ENCODE results near the gene ARHGAP23. TPM values are rescaled to one million over a fixed set of nuclear protein-coding genes. Genes with fewer than 3 reads are reported as not detected.

ARHGAP23 gene
- polyA plus RNA-seq, 1 donor, result 23.6 TPM

DNA sequence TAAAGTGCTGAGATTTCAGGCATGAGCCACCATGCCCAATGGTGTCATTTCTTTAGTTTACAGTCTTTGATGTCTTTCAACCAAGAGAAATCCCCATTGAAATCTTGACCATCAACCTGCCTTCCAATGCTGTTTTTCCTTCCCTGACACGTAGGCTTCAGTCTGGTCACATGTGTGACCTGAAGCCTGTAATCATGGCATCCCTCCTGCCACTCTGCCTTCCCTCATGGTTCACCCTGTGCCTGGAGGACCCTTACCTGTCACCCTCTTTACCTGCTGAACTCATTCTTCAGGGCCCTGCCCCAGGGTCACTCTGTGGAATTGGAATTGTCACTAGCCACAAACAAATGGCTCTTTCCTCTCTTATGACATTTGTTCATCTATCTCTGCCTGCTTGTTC is 18.1 kb upstream of the ARHGAP23 start:
- Histone ChIP-seq H3K4me1 (ENCODE audit: control insufficient read depth, insufficient read depth, low read length) (peaks cover 7% of the 10 kb centered on the region), H3K27ac (ENCODE audit: low read length) (no peak overlapping the region), H3K36me3 (ENCODE audit: control insufficient read depth, insufficient read depth, low read length) (no peaks in the 10 kb centered on the region), H3K9me3 (ENCODE audit: control insufficient read depth, low read depth, low read length) (no peaks in the 10 kb centered on the region), H3K27me3 (ENCODE audit: control insufficient read depth, insufficient read depth, low read length) (no peaks in the 10 kb centered on the region), H3K4me3 (ENCODE audit: low read length) (no peak overlapping the region)
- no CpG with 5 or more reads among the region's 1 CpG for WGBS (ENCODE audit: insufficient coverage, low lambda C conversion rate)
- DNase-seq, result no peak

DNA sequence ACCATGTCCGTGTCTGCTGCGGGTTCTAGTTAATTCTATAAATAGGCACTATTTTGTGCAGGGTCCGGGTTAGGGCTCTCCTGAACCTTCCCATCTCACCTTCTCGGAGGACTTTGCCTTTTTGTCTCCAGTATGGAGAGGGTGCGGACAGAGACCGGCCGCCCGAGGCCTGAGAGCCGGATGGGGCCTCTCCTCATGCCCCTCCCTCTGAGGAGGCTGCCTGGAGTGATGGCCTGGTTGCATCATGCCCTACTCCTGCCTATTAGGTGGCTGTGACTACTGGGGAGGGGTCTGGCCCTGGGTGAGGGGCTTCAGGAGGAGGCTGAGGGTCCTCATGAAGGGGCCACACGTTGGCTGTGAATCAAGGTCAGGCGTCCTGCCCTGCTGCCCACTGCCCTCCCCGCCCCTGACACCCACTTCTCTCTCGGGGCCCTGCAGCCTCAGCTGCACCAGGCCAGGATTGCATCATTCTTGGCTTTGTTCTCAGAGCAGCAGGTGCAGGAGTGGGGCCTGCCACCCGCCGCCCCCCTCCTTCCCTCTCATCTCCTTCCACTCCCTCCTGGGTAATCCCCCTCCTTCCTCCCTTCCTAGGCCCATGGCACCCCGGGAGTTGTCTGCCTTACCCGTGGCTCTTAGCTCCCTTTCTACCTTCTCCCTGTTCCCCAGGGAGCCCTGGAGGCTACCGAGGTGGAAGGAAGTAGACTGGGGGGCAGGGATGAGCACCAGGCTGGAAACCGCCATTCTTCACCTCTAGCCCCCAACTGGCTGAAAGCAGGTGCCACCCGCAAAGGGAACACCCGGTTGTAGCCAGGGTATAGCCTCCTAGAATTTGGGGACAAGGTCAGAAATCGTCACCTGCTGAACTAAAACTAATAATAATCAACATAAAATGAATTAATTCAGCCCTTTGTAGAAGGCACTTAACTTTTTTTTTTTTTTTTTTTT is 12.7 kb upstream of the ARHGAP23 start:
- peak; percentile 67 to 90 for DNase-seq
- no CpG with 5 or more reads among the region's 22 CpGs for WGBS (ENCODE audit: insufficient coverage, low lambda C conversion rate)
- Histone ChIP-seq H3K9me3 (ENCODE audit: control insufficient read depth, low read depth, low read length) (no peaks in the 10 kb centered on the region), H3K27me3 (ENCODE audit: control insufficient read depth, insufficient read depth, low read length) (peaks cover 24% of the 10 kb centered on the region), H3K36me3 (ENCODE audit: control insufficient read depth, insufficient read depth, low read length) (no peaks in the 10 kb centered on the region), H3K4me1 (ENCODE audit: control insufficient read depth, insufficient read depth, low read length) (peaks cover 28% of the 10 kb centered on the region), H3K4me3 (ENCODE audit: low read length) (peak overlapping the region; percentile 52), H3K27ac (ENCODE audit: low read length) (peak overlapping the region; percentile 89)

DNA sequence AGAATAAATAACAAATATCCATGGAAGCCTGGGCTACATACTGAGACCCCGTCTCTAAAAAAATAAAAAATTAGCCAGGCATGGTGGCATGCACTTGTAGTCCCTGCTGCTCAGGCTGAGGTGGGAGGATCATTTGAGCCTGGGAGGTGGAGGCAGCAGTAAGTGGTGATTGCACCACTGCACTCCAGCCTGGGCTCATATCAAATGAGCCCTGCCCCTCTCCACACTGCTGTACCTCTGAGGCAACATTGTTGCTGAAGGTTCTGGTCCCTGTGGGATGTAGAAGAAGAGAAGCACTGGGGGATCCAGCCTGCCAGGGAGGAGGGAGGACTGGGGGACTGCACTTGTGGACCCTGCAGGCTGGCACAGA is 11.4 kb upstream of the ARHGAP23 start:
- Histone ChIP-seq H3K27ac (ENCODE audit: low read length) (no peak overlapping the region), H3K4me1 (ENCODE audit: control insufficient read depth, insufficient read depth, low read length) (peaks cover 28% of the 10 kb centered on the region), H3K4me3 (ENCODE audit: low read length) (no peak overlapping the region), H3K27me3 (ENCODE audit: control insufficient read depth, insufficient read depth, low read length) (peaks cover 36% of the 10 kb centered on the region), H3K9me3 (ENCODE audit: control insufficient read depth, low read depth, low read length) (no peaks in the 10 kb centered on the region), H3K36me3 (ENCODE audit: control insufficient read depth, insufficient read depth, low read length) (no peaks in the 10 kb centered on the region)
- no peak for DNase-seq
- no CpG with 5 or more reads among the region's 1 CpG for WGBS (ENCODE audit: insufficient coverage, low lambda C conversion rate)

DNA sequence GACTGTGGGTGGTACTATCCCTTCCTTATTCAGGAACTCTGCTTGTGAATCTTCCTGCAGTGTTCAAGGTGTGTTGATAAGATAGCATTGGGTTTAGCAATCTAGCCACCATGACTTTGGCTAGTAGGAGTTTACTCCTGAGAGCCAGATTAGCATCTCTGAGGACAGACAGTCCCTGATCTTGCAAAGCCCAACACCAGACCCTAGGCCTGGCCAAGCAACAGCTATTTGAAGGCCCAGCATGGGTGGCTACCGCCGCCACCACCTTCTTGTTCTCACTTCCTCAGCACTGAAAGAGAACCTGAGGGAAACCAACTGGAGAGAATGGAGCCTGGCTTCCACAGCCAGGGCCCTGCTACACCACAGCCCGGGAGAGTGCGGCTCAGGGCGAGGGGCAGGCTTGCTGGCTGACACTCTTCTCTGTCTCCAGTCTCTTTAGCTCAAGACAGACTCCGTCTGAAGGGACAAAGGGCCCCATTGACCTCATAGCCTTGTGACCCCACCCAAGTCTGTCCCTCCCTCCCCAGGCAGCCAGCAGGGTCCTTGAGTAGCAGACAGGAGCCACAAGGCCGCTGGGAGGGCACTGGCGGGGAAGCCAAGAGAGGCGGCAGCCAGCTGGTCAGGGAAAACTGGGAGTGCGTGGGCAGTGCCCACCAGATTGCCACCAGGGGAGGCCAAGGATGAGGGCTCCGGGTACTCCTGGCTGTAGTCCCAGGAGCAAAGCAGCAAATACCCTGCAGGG is 10.9 kb upstream of the ARHGAP23 start:
- H3K4me3 ChIP-seq (ENCODE audit: low read length), result no peak overlapping the region
- peaks cover 41% of the 10 kb centered on the region for H3K27me3 ChIP-seq (ENCODE audit: control insufficient read depth, insufficient read depth, low read length)
- H3K27ac ChIP-seq (ENCODE audit: low read length), result no peak overlapping the region
- peaks cover 28% of the 10 kb centered on the region for H3K4me1 ChIP-seq (ENCODE audit: control insufficient read depth, insufficient read depth, low read length)
- no peaks in the 10 kb centered on the region for H3K36me3 ChIP-seq (ENCODE audit: control insufficient read depth, insufficient read depth, low read length)
- no peaks in the 10 kb centered on the region for H3K9me3 ChIP-seq (ENCODE audit: control insufficient read depth, low read depth, low read length)
- no CpG with 5 or more reads among the region's 11 CpGs for WGBS (ENCODE audit: insufficient coverage, low lambda C conversion rate)
- DNase-seq, result no peak

DNA sequence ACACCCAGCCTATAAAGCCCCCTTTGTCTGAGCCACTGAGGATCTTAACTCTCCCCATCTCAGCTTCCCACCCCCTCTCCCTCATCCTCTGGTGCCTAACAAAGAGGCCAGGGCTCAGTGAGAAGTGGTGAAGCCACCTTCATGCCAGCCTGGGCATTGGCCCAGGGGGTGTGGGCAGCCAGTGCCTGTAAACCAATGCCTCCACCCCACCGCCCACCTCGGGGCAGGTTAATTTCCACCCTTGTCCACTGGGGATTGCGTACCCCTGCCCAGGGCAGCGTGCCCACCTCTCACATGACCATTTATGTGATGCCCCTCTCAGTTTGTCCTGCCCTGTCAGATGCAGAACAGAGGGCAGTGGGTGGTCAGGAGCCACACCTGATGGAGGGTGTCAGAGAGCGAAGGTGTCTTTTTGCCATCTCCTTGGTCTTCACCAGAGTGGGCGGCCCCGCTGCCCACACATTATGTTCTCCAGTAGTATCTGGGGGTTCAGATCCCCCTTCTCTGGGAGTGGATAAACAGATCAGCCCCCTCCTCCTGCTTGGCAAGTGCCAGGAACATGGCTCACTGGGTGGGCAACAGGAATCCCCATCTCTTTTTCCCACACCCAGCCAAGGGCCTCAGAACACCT is 10.1 kb upstream of the ARHGAP23 start:
- WGBS (ENCODE audit: insufficient coverage, low lambda C conversion rate), result no CpG with 5 or more reads among the region's 7 CpGs
- Histone ChIP-seq H3K9me3 (ENCODE audit: control insufficient read depth, low read depth, low read length) (no peaks in the 10 kb centered on the region), H3K4me3 (ENCODE audit: low read length) (no peak overlapping the region), H3K4me1 (ENCODE audit: control insufficient read depth, insufficient read depth, low read length) (peaks cover 28% of the 10 kb centered on the region), H3K36me3 (ENCODE audit: control insufficient read depth, insufficient read depth, low read length) (no peaks in the 10 kb centered on the region), H3K27ac (ENCODE audit: low read length) (no peak overlapping the region), H3K27me3 (ENCODE audit: control insufficient read depth, insufficient read depth, low read length) (peaks cover 46% of the 10 kb centered on the region)
- DNase-seq, result no peak

DNA sequence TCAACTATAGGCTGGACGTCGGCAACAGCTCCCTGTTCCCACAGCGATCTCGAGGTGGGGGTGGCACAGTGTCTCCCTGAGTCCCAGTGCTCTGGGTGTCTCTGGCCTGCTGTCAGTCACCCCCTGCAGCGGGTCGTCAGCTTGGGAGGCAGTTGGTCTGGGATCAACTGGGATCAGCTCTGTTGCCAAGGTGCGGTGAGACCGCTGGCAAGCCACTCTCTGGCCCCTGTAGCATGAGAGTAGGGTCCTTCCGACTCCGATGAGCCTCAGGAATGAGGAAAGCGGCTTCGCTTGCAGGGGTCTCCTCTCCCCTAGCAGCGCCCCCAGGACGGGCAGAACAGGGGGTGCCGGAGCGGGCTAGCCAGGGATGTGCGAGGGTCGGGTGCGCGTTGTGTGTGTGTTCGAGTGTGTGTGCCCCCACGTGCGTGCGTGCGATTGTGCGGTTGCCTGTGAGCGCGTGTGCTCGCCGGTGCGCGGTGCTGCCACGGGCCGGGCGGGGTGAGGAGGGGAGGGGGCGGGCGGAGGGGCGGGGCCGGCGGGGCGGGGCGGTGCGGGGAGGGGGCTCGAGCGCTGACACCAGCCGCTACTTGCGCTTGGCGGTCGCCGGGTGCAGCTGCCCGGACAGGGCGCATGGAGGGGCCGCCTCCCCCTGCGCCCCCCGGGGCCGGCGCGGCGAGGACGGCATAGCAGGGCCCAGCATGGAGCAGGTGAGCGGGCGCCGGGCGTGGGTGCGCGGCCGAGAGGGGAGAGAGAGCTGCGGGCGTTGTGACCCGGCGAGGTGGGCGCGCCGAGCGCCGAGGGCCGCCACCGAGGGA is 9.4 kb upstream of the ARHGAP23 start:
- peaks cover 28% of the 10 kb centered on the region for H3K4me1 ChIP-seq (ENCODE audit: control insufficient read depth, insufficient read depth, low read length)
- WGBS (ENCODE audit: insufficient coverage, low lambda C conversion rate), result no CpG with 5 or more reads among the region's 78 CpGs
- H3K9me3 ChIP-seq (ENCODE audit: control insufficient read depth, low read depth, low read length), result no peaks in the 10 kb centered on the region
- no peaks in the 10 kb centered on the region for H3K36me3 ChIP-seq (ENCODE audit: control insufficient read depth, insufficient read depth, low read length)
- no peak for DNase-seq
- peaks cover 46% of the 10 kb centered on the region for H3K27me3 ChIP-seq (ENCODE audit: control insufficient read depth, insufficient read depth, low read length)
- H3K27ac ChIP-seq (ENCODE audit: low read length), result no peak overlapping the region
- H3K4me3 ChIP-seq (ENCODE audit: low read length), result peak overlapping the region; percentile 9

DNA sequence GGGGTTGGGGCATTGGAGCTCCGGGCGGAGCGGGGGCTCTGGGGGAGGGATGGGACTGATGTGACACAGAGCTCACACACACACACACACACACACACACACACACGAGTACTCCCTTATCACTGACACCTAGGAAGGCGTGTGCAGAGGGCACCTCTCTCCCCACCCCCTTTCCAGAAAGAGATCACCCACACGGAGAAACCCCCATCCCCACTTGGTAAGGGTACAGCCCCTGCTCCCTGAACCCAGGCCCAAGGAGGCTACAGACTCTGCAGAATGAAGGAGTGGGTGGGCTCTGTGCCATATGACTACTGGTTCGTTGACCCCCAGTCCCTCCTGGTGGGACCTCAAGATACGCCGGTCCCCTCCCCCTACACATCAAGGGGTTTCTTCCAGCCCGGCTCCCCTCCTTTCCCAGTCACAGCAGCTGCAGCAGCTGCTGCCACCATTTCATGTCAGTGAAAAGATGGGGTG is 8.7 kb upstream of the ARHGAP23 start:
- WGBS (ENCODE audit: insufficient coverage, low lambda C conversion rate), result 0% methylated on average over 1 of the region's 10 CpGs
- no peak for DNase-seq
- Histone ChIP-seq H3K27me3 (ENCODE audit: control insufficient read depth, insufficient read depth, low read length) (peaks cover 46% of the 10 kb centered on the region), H3K4me3 (ENCODE audit: low read length) (peak overlapping the region; percentile 17), H3K4me1 (ENCODE audit: control insufficient read depth, insufficient read depth, low read length) (peaks cover 29% of the 10 kb centered on the region), H3K36me3 (ENCODE audit: control insufficient read depth, insufficient read depth, low read length) (no peaks in the 10 kb centered on the region), H3K9me3 (ENCODE audit: control insufficient read depth, low read depth, low read length) (peaks cover 2% of the 10 kb centered on the region), H3K27ac (ENCODE audit: low read length) (no peak overlapping the region)

DNA sequence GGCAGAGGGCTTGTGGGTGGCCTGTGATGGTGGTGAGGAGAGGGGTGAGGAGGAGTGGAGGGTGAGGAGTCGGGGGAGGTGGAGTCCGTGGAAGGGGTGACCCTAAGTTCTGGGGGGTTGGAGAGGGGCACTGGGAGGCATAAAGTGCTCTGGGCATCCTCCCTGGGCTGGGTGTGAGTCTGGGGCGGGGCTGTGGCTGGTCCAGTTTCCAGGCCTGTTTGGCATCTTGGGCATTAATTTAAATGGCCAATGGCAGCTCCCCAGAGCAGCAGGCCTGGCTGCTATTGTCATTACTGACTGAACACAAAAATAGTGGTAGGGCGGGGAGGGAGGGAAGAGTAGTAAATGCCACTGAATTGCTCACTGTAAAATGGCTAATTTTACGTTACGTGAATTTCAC is 7.7 kb upstream of the ARHGAP23 start:
- WGBS (ENCODE audit: insufficient coverage, low lambda C conversion rate), result no CpG with 5 or more reads among the region's 6 CpGs
- peaks cover 21% of the 10 kb centered on the region for H3K4me1 ChIP-seq (ENCODE audit: control insufficient read depth, insufficient read depth, low read length)
- no peaks in the 10 kb centered on the region for H3K36me3 ChIP-seq (ENCODE audit: control insufficient read depth, insufficient read depth, low read length)
- peak overlapping the region; percentile 20 for H3K27ac ChIP-seq (ENCODE audit: low read length)
- peaks cover 46% of the 10 kb centered on the region for H3K27me3 ChIP-seq (ENCODE audit: control insufficient read depth, insufficient read depth, low read length)
- no peak for DNase-seq
- H3K4me3 ChIP-seq (ENCODE audit: low read length), result peak overlapping the region; percentile 16
- H3K9me3 ChIP-seq (ENCODE audit: control insufficient read depth, low read depth, low read length), result peaks cover 2% of the 10 kb centered on the region

DNA sequence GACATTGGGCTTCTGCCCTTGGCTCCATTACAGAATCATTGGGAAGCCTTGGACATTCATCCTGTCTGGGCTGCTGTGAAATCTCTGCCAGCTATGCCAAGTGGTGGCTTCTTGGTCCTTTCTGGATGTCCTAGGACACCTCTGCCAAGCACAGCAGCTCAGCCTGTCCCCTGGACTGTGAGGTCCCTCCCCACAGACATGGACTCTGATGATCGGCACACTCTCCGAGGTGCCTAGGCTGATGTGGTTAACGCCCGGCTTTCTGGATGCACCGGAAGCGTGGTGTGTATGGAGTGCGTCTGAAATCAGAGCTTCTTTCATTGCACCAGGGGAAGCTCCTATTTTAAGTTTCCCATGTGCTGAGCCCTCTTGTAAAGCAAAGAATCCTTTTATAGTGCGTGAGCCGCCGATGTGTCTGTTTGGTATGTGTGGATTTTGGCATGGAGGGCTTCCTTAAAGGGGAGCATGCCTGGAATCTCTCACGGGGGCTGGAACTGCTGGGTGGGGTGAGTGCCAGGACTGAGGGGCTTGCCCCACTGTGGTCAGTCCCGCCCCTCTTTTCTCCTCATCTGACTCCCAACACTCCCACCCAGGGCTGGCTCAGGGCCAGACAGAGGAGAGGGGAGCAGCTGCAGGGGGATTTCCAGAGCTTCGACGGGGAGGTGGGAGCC is 7.0 kb upstream of the ARHGAP23 start:
- Histone ChIP-seq H3K27ac (ENCODE audit: low read length) (peak overlapping the region; percentile 37), H3K9me3 (ENCODE audit: control insufficient read depth, low read depth, low read length) (peaks cover 2% of the 10 kb centered on the region), H3K27me3 (ENCODE audit: control insufficient read depth, insufficient read depth, low read length) (peaks cover 46% of the 10 kb centered on the region), H3K36me3 (ENCODE audit: control insufficient read depth, insufficient read depth, low read length) (no peaks in the 10 kb centered on the region), H3K4me3 (ENCODE audit: low read length) (no peak overlapping the region), H3K4me1 (ENCODE audit: control insufficient read depth, insufficient read depth, low read length) (peaks cover 15% of the 10 kb centered on the region)
- DNase-seq, result peak in 1 of 2 donors; percentile 50
- no CpG with 5 or more reads among the region's 14 CpGs for WGBS (ENCODE audit: insufficient coverage, low lambda C conversion rate)
